HuH-7 (cell line): ENCODE measurements around the gene EIF3L.

Experiments
- DNase-seq: peaks from one replicate; pipeline ENCODE4 v3.0.0; 2011; ENCODE audit warnings: low spot score

EIF3L gene

DNA sequence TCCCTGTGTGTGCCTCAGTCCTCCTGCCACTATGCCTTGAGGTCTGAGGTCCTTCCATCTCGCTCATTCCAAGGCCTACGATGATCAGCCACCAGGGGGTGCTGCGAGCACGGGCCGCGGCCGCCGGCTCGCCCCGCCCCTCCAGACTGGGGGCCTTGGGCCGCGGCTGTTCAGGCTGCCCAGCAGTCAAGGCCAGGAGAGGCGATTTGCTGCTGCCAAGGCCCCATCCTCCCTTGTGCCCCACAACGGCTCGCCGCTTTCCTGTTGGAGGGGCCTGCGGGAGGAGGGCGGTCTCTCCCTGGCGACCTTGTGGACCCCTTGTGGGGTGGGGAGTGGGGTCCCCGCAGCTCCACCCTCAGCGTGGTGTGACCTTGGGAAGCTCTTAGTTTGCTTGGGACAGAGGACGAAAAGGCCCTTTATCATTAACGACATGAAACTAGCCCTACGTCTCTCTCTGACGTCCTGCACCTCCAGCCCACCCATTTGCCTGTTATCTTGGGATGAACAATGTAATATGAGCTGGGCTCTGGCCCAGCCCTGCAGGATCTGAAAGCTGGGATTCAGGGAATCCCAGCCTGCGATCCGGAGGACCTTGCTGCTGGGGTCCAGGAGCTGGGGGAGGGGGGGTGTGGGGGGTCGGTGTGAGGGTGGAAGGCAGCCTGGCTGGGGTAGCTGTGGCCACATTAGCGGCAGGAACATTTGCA lies 31.4 kb upstream of the EIF3L start:
- DNase-seq = peak; percentile 96

DNA sequence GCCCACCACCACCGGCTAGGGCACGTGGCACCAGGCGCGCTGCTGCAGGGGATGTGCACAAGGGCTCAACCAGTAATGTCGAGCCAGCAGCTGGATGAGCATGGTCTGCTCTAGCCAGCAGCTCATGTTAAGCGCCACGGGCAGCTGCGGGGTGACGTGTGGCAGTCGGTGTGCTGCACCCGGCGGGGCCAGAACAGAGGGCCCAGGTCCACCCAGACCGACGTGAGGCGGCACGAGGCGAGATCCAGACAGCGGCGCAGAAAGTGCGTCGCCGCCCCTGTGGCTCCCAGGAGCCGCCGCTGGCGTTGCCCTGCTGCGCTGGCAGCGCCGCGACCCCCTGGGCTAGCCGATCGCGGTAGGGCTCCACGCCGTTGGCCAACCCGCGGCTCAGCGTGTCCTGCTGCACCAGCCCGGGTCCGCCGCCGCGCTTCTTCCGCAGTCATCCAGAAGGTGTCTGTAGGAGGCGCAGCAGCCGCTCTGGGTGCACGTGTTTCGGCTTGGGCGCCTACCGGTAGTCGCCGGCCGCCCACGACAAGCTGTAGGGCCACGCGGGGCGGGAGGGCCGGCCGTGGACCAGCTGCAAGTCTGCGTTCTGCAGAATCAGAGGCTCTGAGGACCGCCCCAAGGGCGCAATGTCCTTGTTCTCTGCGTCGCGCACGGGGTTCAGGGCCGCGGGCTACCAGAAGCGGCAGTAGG lies 30.7 kb upstream of the EIF3L start:
- DNase-seq = peak; percentile 87

DNA sequence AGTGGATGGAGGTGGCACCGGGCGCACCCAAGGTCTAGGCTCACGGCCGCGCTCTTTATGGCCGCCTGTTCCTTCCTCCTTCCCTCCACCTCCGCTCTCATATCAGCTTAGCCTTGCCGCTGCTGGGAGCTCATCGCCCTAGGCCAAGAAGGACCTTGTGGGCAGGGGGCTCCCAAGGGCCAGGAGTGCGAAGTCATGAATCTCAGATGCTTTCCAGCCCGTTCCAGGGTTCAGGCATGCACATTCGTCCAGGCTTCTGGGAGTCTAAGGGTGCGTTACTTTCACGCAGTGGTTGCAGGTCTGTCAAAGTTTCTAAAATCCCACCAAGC lies 30.1 kb upstream of the EIF3L start:
- DNase-seq = no peak

DNA sequence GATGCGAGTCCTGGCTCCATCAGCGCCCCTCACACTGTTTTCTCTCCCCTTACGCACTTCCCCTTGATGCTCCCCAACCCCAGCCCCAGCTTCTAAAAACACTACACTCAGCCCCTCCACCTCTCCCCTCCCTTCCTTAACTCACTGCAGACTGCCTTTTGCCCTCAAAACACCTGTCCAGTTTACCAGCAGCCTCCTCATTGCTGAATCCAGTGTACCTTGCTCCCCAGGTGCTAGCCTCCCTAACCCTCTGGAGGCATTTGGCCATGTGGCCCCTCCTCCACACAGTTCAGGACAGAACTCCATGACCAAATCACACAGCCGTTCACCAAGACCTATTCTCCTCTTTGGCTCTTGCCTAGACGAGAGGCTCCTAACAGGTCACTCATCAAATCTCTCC lies 28.9 kb upstream of the EIF3L start:
- no peak for DNase-seq

DNA sequence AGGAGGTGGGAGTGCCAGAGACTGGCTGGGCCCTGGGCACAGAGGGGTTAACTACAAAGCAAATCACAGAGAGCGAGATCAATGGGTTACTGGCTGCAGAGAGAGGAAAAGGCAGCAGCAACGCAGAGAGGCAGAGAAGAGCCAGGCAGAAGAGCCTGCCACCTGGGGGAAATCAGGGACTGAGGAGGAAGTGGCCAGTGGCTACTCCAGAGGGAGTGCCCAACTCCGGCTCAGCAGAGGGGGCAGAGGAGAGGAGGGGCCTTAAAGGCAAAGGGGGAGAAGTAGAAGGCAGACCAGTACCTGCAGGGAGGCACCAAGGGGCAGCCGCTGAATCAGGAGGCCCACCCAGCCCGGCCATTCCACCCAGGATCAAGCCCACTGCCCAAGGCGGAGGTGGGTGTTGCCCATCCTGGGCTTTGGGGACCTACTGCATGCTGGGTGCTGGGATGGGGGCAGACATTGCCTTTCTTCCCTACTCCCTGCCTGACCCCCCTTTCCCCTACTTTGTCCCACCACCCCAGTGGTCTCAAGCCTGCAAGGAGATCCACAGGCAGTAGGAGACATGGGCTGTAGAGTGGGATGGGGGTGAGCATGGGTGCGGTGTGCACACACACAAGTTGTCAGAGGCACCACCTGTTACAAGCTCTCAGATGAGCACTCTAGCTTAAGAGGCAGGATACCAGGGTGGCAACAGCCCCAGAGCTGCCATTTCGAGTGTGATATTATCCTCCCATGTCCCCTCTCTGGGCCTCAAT lies 27.0 kb upstream of the EIF3L start:
- DNase-seq = peak; percentile 63

DNA sequence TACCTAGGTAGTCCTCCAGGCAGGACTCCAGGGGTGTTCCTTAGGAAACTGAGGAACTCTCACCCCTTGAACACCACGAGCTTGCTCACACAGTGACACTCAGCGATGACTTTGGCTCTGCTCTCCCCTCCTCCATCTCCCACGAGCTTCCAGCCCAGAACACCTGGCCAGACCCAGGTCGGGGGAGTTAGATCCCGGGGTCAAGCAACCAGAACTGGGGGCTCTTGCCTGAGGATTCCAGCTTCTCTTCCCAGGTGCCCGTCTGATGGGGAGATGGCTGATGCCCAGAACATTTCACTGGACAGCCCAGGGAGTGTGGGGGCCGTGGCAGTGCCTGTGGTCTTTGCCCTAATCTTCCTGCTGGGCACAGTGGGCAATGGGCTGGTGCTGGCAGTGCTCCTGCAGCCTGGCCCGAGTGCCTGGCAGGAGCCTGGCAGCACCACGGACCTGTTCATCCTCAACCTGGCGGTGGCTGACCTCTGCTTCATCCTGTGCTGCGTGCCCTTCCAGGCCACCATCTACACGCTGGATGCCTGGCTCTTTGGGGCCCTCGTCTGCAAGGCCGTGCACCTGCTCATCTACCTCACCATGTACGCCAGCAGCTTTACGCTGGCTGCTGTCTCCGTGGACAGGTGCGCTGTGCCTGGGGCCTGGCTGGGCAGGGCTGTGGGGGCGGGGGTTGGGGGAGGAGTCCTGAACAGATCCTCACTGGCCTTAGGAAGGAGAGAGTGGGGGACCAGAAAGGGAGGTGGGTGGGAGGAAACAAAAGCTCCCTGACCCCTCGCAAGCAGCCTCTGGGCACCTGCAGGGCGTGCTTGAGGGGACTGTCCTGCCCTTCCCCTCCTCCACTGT lies 25.9 kb upstream of the EIF3L start, which contains the start of gene GALR3:
Gene GALR3 (plus strand): TSS at position 249 of the 852 bp plus-strand sequence. CDS start 25 bp downstream, at position 274.
- no peak for DNase-seq

DNA sequence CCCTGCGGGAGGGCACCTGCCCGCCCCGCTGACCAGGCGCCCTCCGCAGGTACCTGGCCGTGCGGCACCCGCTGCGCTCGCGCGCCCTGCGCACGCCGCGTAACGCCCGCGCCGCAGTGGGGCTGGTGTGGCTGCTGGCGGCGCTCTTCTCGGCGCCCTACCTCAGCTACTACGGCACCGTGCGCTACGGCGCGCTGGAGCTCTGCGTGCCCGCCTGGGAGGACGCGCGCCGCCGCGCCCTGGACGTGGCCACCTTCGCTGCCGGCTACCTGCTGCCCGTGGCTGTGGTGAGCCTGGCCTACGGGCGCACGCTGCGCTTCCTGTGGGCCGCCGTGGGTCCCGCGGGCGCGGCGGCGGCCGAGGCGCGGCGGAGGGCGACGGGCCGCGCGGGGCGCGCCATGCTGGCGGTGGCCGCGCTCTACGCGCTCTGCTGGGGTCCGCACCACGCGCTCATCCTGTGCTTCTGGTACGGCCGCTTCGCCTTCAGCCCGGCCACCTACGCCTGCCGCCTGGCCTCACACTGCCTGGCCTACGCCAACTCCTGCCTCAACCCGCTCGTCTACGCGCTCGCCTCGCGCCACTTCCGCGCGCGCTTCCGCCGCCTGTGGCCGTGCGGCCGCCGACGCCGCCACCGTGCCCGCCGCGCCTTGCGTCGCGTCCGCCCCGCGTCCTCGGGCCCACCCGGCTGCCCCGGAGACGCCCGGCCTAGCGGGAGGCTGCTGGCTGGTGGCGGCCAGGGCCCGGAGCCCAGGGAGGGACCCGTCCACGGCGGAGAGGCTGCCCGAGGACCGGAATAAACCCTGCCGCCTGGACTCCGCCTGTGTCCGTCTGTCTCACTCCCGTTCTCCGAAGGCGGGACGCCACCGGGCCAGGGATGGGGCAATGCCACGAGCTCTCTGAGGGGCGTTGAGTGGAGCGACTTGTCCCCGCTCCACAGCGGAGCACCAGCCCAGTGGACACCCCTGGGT lies 24.3 kb upstream of the EIF3L start:
- no peak for DNase-seq

DNA sequence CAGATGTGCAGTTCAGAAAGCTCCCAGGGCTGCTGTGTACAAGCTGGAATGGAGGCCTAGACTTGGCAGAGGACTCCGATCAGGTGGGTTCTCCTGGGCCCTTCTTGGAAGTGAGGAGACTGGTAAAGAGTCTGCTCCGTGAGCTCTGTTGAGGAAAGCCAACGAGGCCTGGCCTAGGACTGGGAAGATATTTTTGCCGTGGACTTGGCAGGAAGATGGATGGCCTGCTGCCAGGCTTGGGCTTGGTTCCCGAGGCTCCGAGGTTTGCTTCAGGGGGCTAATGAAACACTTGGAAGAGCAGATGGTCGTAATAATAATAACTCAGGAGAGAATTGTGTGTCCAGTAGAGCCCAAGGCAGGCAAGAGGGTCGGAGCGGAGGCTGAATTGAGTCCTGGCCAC lies 22.2 kb upstream of the EIF3L start:
- no peak for DNase-seq

DNA sequence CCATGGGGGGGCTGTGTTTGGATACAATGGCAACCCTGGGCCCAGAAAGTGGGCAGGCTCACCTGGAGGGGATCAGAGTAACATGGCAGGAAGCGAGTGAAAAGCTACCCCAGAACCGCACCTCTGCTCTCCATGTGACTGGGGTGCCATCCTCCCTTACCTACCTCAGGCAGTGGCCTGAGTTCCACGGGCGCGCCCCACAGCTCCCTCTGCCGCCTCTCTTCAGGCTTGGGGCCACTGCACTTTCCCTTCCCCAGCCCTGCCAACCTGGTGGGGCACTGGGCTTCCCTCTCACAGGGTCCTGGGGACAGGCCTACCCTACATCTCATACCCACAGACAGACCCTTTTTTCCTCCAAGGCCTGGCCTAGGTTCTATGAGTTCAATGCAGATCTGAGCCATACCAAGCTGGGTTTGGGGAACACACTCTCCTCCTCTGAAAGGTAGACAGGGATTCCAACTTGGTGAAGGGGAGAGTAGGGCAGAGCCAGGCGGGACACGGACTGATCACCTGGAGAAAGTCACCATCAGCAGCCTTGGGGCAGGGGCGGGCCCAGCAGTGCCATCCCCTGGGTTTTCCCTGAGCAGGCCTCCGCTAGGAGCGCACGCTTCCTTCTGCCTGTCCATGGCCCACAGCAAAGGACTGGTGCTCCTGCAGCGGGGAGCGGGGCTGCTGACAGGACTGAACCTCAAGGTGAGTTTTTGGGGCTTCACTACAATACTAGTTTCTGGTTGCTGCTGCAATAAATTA lies 19.0 kb upstream of the EIF3L start:
- DNase-seq = no peak

DNA sequence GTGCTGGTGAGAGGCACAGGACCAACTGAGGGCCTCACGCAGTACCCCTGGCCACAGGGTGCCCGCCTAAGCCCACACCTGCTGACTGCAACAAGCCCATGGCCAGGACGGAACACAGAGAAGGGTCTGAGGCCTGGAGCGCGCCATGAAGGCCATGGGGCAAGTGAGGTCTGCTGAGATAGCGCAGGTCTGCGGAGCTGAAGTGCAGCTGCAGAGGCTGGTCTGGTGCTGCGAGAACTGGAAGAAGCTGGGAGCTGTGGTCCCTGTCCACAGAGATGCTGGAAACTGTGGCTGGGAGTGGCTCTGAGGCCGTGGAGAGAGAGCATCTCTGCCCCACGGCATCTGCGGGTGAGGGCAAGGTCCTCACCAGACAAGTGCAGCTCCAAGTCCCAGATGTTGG lies 17.7 kb upstream of the EIF3L start:
- no peak for DNase-seq

DNA sequence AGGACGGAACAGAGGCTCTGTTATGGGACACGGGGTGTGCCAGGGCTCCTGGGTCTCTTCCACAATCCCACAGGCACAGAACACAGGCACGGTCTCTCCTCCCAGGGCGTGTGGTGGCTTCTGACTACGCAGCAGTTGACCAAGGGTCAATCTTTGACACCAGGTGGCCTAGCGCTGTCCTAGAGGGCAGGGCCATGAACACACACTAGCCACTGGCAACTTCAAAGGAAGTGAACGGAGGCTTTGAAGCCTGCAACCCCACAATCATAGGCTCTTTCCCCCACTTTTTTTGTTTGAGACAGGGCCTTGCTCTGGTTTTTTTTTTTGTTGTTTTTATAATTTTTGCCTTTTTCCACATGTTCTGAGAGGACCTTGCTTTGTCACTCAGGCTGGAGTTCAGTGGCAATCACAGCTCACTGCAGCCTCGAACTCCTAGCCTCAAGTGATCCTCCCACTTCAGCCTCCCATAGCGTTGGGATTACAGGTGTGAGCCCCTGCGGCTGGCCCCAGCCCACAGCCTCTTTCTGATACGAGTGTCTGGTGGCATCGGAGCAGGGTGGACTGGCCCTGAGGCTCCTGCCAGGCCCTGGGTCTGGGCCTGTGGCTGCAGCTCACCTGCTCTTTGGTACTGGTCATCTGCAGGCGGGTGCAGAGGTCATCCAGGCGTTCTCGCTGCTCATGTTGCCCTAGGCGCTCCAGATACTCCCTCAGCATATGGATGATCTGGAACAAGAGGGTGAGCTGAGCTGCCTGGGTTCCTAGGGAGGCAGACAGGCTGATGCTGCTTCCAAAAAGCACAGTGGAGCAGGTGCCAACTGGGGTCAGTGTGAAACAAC lies 17.0 kb upstream of the EIF3L start:
- no peak for DNase-seq

DNA sequence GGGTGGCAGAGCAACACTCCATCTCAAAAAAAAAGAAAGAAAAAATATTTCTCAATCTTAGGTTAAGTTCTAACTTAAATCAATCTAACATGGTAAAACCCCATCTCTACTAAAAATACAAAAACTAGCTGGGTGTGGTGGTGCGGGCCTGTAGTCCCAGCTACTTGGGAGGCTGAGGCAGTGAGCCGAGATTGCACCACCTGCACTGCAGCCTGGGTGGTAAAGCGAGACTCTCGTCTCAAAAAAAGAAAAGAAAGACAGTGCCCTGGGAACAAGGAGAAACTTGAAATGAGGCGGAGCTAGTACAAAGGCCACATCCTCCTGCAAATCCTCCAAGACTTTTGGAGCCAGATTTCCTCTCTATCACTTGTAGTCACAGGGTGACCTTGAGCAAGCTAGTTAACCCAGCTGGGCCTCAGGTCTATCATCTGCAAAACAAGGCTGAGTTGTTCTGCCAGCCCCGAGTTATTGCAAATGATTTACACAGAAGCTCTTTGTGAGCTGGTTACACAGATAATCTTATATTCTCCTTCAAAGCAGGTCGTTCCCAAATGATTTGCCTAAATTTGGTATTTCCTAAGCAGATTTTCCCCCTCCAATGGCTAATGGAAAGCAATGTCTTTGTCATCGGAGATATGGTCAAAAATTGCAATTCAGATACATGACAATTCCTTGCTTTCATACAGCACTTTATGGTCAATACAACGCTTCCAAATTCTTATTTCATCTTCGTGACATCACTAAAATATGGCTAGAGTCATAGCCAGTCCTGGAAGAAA lies 7.0 kb upstream of the EIF3L start:
- no peak for DNase-seq

DNA sequence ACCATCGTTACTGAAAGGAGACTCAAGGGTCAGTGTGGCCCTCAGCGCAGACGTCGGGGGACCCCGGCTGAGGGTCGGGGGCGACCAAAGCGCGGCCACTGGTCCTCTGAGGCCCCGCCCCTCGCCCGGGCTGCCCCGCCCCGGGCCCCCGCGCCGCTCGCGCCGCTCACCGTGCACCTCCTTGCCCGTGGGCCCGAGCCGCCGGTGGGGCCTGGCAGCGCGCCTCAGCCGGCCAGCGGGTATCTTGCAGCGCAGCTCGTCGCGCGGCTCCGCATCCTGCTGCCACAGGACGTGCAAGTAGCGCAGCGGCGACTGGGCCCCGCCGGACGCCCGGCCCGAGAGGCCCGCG lies 5.5 kb upstream of the EIF3L start:
- no peak for DNase-seq

DNA sequence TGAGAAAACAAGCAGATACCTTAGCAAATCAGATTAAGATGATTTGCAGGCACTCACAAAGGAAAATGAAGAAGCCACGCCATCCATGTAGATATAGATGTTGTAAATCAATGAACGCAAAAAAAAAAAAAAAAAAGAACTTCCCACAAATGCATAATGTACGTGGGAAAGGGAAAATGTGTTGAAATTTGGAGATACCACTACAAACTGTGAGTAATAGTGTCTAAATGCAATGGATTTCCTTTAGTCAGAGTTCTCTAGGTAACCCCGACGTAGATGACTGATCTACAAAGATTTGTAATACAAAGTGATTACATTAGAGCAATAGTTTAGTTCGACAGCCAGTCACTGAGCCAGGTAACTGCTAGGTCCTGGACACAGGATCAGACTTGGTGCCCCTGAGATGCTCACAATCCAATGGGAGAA lies 4.3 kb upstream of the EIF3L start:
- DNase-seq = no peak

DNA sequence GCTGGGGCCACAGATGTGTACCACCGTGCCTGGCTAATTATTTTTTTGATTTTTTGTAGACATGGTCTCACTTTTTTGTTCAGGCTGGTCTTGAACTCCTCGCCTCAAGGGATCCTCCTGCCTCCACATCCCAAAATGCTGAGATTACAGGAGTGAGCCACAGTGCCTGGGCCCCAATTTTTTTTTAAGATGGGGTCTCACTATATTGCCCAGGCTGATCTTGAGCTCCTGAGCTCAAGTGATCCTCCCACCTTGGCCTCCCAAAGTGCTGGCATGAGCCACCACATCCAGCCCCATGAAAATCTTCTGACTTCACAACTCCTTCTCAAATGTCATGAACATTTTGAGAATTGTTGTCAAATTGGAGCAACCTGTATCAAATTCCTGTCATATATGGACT lies 2.8 kb upstream of the EIF3L start:
- DNase-seq = no peak

DNA sequence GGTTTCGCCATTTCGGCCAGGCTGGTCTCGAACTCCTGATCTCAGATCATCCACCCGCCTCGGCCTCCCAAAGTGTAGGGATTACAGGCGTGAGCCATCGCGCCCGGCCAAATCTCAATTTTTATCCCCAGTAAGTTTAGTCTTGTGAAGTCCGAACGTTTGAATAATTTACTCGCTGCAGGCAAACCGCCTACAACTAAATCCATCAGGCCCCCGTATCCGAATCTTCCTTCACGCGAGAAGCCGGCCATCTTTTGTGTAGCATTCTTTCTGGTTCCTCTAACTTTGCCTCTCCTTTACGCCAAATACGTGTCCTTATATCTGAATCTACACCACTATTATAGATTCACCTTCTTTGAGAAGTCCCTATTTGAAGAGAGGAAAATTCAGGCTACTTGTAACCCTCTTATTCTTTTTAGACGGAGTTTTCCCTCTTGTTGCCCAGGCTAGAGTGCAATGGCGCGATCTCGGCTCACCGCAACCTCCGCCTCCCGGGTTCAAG lies 581 bp upstream of the EIF3L start:
- DNase-seq = no peak

DNA sequence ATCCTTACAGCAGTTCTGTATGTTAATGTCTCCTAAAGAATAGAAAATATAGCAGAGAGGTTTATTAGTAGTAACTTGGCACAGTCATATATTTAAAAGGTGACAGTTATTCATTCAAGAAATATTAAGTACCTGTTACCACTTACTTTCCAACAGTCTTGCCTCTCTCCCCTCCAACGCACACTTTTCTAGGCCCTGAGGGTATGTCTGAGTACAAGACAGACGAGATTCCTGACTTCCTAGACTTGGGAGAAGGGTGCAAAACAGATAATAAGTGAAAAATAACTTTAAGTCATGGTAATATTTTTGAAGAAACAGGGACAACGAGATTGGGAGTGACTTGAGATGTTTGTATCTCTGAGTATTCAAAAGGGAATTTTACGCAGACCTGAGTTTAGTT lies 1.6 kb downstream of the EIF3L start:
- no peak for DNase-seq

DNA sequence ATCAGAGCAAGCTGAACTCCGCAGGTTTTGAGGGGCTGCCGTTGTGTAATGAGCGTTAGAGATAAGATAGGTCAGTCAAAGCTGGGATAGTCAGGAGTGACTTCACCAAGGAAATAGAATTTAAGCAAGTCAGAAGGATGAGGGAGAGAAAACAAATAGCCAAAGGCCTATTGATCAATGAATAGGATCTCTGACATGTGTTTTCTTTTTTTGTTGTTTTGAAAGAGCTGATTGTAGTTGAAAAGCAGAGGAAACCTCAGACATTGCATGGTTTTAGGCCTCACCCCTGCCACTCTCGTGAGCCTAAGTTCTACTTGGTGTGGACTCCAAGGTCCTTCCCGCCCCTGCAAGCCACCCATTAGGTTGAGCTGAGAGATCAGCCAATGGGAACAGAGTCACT lies 3.2 kb downstream of the EIF3L start:
- no peak for DNase-seq

DNA sequence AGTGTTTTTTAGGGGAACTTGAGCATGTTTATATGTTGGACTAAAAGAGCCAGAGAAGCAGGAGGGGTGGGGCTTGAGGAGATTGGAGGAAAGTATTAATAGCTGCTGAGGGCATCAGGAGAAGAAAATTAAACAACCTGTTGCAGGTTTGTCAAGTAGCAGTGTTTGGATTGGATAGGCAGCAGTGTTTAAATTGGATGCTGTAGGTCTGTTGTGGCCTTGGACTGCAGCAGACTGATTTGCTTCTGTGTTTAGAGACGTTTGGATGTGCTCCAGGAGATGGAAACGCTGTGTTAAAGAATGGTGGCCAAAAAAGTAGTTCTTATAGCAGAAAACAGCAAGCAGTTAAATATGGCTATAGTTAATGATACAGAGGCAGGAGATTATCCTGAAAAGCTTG lies 5.7 kb downstream of the EIF3L start:
- DNase-seq = no peak
